ENCODE data around the gene TMEM259. TPM values are rescaled to one million over a fixed set of nuclear protein-coding genes. Genes with fewer than 3 reads are reported as not detected.

Gene TMEM259
- total RNA-seq, 1 donor from 2014 or later: 182 TPM

- DNase-seq (ENCODE audit: low spot score): no peak
These were observed 31.4 kb downstream of the TMEM259 start for GRCh38 chr19:989381-990081.

- DNase-seq (ENCODE audit: low spot score): no peak
These were observed 32.4 kb downstream of the TMEM259 start for GRCh38 chr19:988510-988909.

GRCh38 chr19:988081-988480, 32.8 kb downstream of the TMEM259 start:
- DNase-seq (ENCODE audit: low spot score): no peak

GRCh38 chr19:986083-986482, 34.8 kb downstream of the TMEM259 start:
- no peak for DNase-seq (ENCODE audit: low spot score)

- DNase-seq (ENCODE audit: low spot score): peak; percentile 93
These were observed 36.6 kb downstream of the TMEM259 start, which contains the start of gene WDR18 for GRCh38 chr19:984165-984967. Gene WDR18, plus strand, starts transcription at chr19:984345. Its CDS starts 9 bp downstream, at chr19:984354.

- peak; percentile 60 for DNase-seq (ENCODE audit: low spot score)
These were observed 38.3 kb downstream of the TMEM259 start for GRCh38 chr19:982567-983170.

GRCh38 chr19:980133-980998, 40.6 kb downstream of the TMEM259 start:
- peak; percentile 40 for DNase-seq (ENCODE audit: low spot score)

- no peak for DNase-seq (ENCODE audit: low spot score)
These were observed 41.6 kb downstream of the TMEM259 start for GRCh38 chr19:979318-979741.

GRCh38 chr19:977058-977464, 43.9 kb downstream of the TMEM259 start:
- DNase-seq (ENCODE audit: low spot score): no peak

- no peak for DNase-seq (ENCODE audit: low spot score)
These were observed 44.4 kb downstream of the TMEM259 start for GRCh38 chr19:976476-976875.

- DNase-seq (ENCODE audit: low spot score): no peak
These were observed 46.2 kb downstream of the TMEM259 start for GRCh38 chr19:974564-975257.

GRCh38 chr19:973726-974563, 47.0 kb downstream of the TMEM259 start:
- DNase-seq (ENCODE audit: low spot score): no peak

- no peak for DNase-seq (ENCODE audit: low spot score)
These were observed 48.6 kb downstream of the TMEM259 start for GRCh38 chr19:972281-972680.

- DNase-seq (ENCODE audit: low spot score): no peak
These were observed 49.1 kb downstream of the TMEM259 start for GRCh38 chr19:971795-972194.

- DNase-seq (ENCODE audit: low spot score): no peak
These were observed 50.2 kb downstream of the TMEM259 start for GRCh38 chr19:970695-971094.

- no peak for DNase-seq (ENCODE audit: low spot score)
These were observed 54.3 kb downstream of the TMEM259 start for GRCh38 chr19:966485-967088.

- no peak for DNase-seq (ENCODE audit: low spot score)
These were observed 55.9 kb downstream of the TMEM259 start for GRCh38 chr19:964761-965694.

- DNase-seq (ENCODE audit: low spot score): no peak
These were observed 56.8 kb downstream of the TMEM259 start for GRCh38 chr19:964116-964520.

Data from mucosa of gallbladder (tissue), 1 donor.